ENCODE data around the gene SH3PXD2B. TPM values are rescaled to one million over a fixed set of nuclear protein-coding genes. Genes with fewer than 3 reads are reported as not detected.

Gene SH3PXD2B
- total and polyA plus RNA-seq, 2 of the 13 experiments (the other 11 are each of a cell fraction or from before 2014, with no cell fraction given): 3.4 to 4.6 TPM

DNA sequence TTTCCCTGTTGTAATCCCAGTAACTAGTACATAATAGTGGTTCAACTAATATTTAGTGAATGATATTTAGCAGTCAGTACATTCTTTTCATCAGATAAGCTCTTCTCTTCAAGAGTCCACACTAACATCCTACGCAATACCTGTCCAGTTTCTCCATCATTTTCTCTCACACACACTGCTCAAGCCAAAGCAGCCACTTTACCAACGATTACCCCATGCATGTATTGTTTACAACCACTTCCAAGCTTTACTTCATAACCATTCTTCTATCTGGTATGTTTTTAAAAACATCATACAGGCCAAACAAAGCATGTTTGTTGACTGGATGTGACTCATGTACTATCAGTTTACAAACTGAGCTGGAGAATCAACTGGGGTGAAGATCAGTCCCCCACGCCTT is 178.1 kb downstream of the SH3PXD2B start:
- Histone ChIP-seq H3K4me1 (ENCODE audit: insufficient read depth, low read length) (peaks cover 56% of the 10 kb centered on the region), H3K79me2 (ENCODE audit: insufficient read depth, low read length) (peaks cover 87% of the 10 kb centered on the region), H3K9me3 (ENCODE audit: low read length) (no peaks in the 10 kb centered on the region), H3K27ac (ENCODE audit: extremely low read length, insufficient read depth, low read length) (peak overlapping the region; percentile 44), H3K9ac (ENCODE audit: insufficient read depth, low read depth, low read length) (no peak overlapping the region), H2AFZ (ENCODE audit: low read length) (no peak overlapping the region), H3K4me3 (replicated peaks in 1 of 3; ENCODE audit: insufficient read depth in 1 of 3, low read depth in 2 of 3, low read length in 3 of 3) (no peak overlapping the region), H3K4me2 (ENCODE audit: low read depth, low read length) (0 out of 2 replicates have a peak overlapping the region, but pooled peaks have one; percentile 16), H3K27me3 (ENCODE audit: control insufficient read depth in 1 of 2, insufficient read depth in 2 of 2, low read length in 2 of 2) (no peaks in the 10 kb centered on the region), H4K20me1 (ENCODE audit: insufficient read depth, low read length) (peaks cover 13% of the 10 kb centered on the region; the same call in 1 of the 2 replicates), H3K36me3 (replicated peaks in 1 of 2; ENCODE audit: control insufficient read depth in 1 of 2, insufficient read depth in 2 of 2, low read length in 2 of 2) (peaks cover 0 to 3% of the 10 kb centered on the region in 2 experiments; a peak in 1 of 5 replicates)
- ChIA-PET POLR2A (interaction anchor here (0.9 to 1.4 kb wide), 4 partner anchors 9 to 269 kb away, joined by 3 to 6 read pairs (median 4); partner anchors contain the start of gene FBXW11), CTCF (ENCODE audit: low intra/inter-chr PET ratio, low total read pairs) (no interaction called here)
- FAIRE-seq (no peak), ATAC-seq (peak; percentile 80), DNase-seq (ENCODE audit: low spot score) (peak; percentile 42)
- in situ Hi-C loops (cut with HindIII; ENCODE audit: extremely low pct_ligation_motif_present, low pct_unique_long_range_greater_than_20kb): no loop called here
- WGBS (ENCODE audit: low lambda C conversion rate): 68% methylated on average over 3 of the region's 3 CpGs
- intact Hi-C loops (cut with micrococcal nuclease; ENCODE audit: unreplicated experiment): no loop called here
- no TSS peak for BruUV-seq (replicated peaks)
- TF ChIP-seq ZNF570 (CRISPR knock-in tag; IDR thresholded peaks at IDR 0.05; ENCODE audit: borderline replicate concordance) (no peak), HNRNPL (IDR thresholded peaks at IDR 0.05; ENCODE audit: low read depth, low read length) (no peak), DPF2 (CRISPR knock-in tag; IDR thresholded peaks at IDR 0.05; ENCODE audit: borderline replicate concordance, low read depth) (no peak), SAP130 (CRISPR knock-in tag; IDR thresholded peaks at IDR 0.05; ENCODE audit: low read depth) (peak; percentile 31; the same call in 1 of the 2 replicates), TBL1XR1 (IDR thresholded peaks at IDR 0.05; ENCODE audit: borderline replicate concordance, low read length, partially characterized antibody) (no peak), SOX5 (CRISPR knock-in tag; IDR thresholded peaks at IDR 0.05; ENCODE audit: borderline replicate concordance) (peak; percentile 56; the same call in 1 of the 2 replicates), PCBP2 (optimal IDR thresholded peaks at IDR 0.05; ENCODE audit: low read depth, low read length, poor library complexity, severe bottlenecking) (no peak), ZNF878 (CRISPR knock-in tag; IDR thresholded peaks at IDR 0.05) (0 out of 2 replicates have a peak, but pooled peaks have one; percentile 70), SAFB2 (CRISPR knock-in tag; IDR thresholded peaks at IDR 0.05; ENCODE audit: borderline replicate concordance, low read depth) (no peak), ZNF644 (CRISPR knock-in tag; IDR thresholded peaks at IDR 0.05; ENCODE audit: low read depth) (no peak), BORCS8-MEF2B (CRISPR knock-in tag; IDR thresholded peaks at IDR 0.05) (no peak), ELF3 (CRISPR knock-in tag; IDR thresholded peaks at IDR 0.05) (no peak)
- TF ChIP-seq, protein P1, sequence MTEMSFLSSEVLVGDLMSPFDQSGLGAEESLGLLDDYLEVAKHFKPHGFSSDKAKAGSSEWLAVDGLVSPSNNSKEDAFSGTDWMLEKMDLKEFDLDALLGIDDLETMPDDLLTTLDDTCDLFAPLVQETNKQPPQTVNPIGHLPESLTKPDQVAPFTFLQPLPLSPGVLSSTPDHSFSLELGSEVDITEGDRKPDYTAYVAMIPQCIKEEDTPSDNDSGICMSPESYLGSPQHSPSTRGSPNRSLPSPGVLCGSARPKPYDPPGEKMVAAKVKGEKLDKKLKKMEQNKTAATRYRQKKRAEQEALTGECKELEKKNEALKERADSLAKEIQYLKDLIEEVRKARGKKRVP (CRISPR knock-in tag; IDR thresholded peaks at IDR 0.05): peak in 1 of 2 experiments; percentile 49; a peak in 1 of 4 replicates
- TF ChIP-seq, protein P2, sequence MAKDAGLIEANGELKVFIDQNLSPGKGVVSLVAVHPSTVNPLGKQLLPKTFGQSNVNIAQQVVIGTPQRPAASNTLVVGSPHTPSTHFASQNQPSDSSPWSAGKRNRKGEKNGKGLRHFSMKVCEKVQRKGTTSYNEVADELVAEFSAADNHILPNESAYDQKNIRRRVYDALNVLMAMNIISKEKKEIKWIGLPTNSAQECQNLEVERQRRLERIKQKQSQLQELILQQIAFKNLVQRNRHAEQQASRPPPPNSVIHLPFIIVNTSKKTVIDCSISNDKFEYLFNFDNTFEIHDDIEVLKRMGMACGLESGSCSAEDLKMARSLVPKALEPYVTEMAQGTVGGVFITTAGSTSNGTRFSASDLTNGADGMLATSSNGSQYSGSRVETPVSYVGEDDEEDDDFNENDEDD (CRISPR knock-in tag; IDR thresholded peaks at IDR 0.05; ENCODE audit: borderline replicate concordance): no peak
- TF ChIP-seq, protein P3, sequence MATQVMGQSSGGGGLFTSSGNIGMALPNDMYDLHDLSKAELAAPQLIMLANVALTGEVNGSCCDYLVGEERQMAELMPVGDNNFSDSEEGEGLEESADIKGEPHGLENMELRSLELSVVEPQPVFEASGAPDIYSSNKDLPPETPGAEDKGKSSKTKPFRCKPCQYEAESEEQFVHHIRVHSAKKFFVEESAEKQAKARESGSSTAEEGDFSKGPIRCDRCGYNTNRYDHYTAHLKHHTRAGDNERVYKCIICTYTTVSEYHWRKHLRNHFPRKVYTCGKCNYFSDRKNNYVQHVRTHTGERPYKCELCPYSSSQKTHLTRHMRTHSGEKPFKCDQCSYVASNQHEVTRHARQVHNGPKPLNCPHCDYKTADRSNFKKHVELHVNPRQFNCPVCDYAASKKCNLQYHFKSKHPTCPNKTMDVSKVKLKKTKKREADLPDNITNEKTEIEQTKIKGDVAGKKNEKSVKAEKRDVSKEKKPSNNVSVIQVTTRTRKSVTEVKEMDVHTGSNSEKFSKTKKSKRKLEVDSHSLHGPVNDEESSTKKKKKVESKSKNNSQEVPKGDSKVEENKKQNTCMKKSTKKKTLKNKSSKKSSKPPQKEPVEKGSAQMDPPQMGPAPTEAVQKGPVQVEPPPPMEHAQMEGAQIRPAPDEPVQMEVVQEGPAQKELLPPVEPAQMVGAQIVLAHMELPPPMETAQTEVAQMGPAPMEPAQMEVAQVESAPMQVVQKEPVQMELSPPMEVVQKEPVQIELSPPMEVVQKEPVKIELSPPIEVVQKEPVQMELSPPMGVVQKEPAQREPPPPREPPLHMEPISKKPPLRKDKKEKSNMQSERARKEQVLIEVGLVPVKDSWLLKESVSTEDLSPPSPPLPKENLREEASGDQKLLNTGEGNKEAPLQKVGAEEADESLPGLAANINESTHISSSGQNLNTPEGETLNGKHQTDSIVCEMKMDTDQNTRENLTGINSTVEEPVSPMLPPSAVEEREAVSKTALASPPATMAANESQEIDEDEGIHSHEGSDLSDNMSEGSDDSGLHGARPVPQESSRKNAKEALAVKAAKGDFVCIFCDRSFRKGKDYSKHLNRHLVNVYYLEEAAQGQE (IDR thresholded peaks at IDR 0.05; ENCODE audit: borderline replicate concordance in 1 of 2, low read depth in 1 of 2, low read length in 2 of 2): no peak
- TF ChIP-seq, protein P4, sequence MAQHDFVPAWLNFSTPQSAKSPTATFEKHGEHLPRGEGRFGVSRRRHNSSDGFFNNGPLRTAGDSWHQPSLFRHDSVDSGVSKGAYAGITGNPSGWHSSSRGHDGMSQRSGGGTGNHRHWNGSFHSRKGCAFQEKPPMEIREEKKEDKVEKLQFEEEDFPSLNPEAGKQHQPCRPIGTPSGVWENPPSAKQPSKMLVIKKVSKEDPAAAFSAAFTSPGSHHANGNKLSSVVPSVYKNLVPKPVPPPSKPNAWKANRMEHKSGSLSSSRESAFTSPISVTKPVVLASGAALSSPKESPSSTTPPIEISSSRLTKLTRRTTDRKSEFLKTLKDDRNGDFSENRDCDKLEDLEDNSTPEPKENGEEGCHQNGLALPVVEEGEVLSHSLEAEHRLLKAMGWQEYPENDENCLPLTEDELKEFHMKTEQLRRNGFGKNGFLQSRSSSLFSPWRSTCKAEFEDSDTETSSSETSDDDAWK (CRISPR knock-in tag; IDR thresholded peaks at IDR 0.05): no peak
